CD14-positive monocyte (primary cell): ENCODE measurements around the gene TGFB2. TPM values are rescaled to one million over a fixed set of nuclear protein-coding genes. Genes with fewer than 3 reads are reported as not detected.

Experiments
- DNase-seq, 3 donors: peaks; one replicate each; pipeline ENCODE4 v3.0.0-alpha.2; 2011 to 2022
- H2AFZ ChIP-seq: 2 replicates; pipeline ENCODE4 v1.6.0; 2012; ENCODE audit warnings: mild to moderate bottlenecking, low read depth, low read length, inconsistent platforms; ENCODE audit not compliant: insufficient read depth, poor library complexity, severe bottlenecking
- H3K27ac ChIP-seq, 2 donors: 1 replicate in 1 of 2; 2 replicates in 1 of 2; pipeline ENCODE4 v1.5.1; 2012 to 2013; ENCODE audit warnings: low read length in 2 of 2, control low read depth in 1 of 2, inconsistent platforms in 1 of 2, low read depth in 1 of 2, mild to moderate bottlenecking in 1 of 2
- H3K27me3 ChIP-seq, 2 donors: one replicate each; pipeline versions ENCODE4 v1.6.0 to v1.6.1; 2011 to 2013; ENCODE audit warnings: low read length in 2 of 2; ENCODE audit not compliant: control insufficient read depth in 2 of 2, insufficient read depth in 2 of 2
- H3K36me3 ChIP-seq, 2 donors: replicated peaks in 1 of 2; 1 replicate in 1 of 2; 2 replicates in 1 of 2; pipeline versions ENCODE4 v1.5.1 to v1.6.1; 2012 to 2013; ENCODE audit warnings: low read length in 2 of 2, control low read depth in 1 of 2, inconsistent platforms in 1 of 2, mild to moderate bottlenecking in 1 of 2; ENCODE audit not compliant: insufficient read depth in 2 of 2, control insufficient read depth in 1 of 2
- H3K4me1 ChIP-seq, 2 donors: 1 replicate in 1 of 2; 2 replicates in 1 of 2; pipeline versions ENCODE4 v1.5.1 to v1.6.1; 2012 to 2013; ENCODE audit warnings: low read length in 2 of 2, control low read depth in 1 of 2, inconsistent platforms in 1 of 2, mild to moderate bottlenecking in 1 of 2, moderate library complexity in 1 of 2; ENCODE audit not compliant: insufficient read depth in 2 of 2, control insufficient read depth in 1 of 2
- H3K4me2 ChIP-seq: replicated peaks from 2 replicates; pipeline ENCODE3; 2012; ENCODE audit warnings: low read length, moderate library complexity, mild to moderate bottlenecking; ENCODE audit not compliant: poor library complexity, severe bottlenecking; ENCODE audit errors: extremely low read depth
- H3K4me3 ChIP-seq, 3 experiments: fragments of 200-600 bp in 1 of 3; sonication (generic) in 1 of 3; replicated peaks in 1 of 3; 1 replicate in 2 of 3; 2 replicates in 1 of 3; pipeline ENCODE4 v1.5.1; 2011 to 2013; ENCODE audit warnings: low read length in 3 of 3, mild to moderate bottlenecking in 3 of 3, control low read depth in 2 of 3, low read depth in 2 of 3, inconsistent platforms in 1 of 3, moderate library complexity in 1 of 3
- H3K79me2 ChIP-seq: 2 replicates; pipeline ENCODE4 v1.6.0; 2012; ENCODE audit warnings: mild to moderate bottlenecking, control low read depth, inconsistent platforms, low read length, moderate library complexity; ENCODE audit not compliant: insufficient read depth
- H3K9ac ChIP-seq: 2 replicates; pipeline ENCODE4 v1.6.0; 2017; ENCODE audit warnings: low read length, mild to moderate bottlenecking; ENCODE audit not compliant: insufficient read depth, poor library complexity, severe bottlenecking
- H3K9me3 ChIP-seq, 2 donors: replicated peaks in 1 of 2; 1 replicate in 1 of 2; 2 replicates in 1 of 2; pipeline versions ENCODE4 v1.5.1 to v1.6.1; 2012 to 2013; ENCODE audit warnings: low read length in 2 of 2, control low read depth in 1 of 2; ENCODE audit not compliant: control insufficient read depth in 1 of 2, insufficient read depth in 1 of 2
- H4K20me1 ChIP-seq: 2 replicates; pipeline ENCODE4 v1.6.0; 2012; ENCODE audit warnings: mild to moderate bottlenecking, low read length, control low read depth, moderate library complexity; ENCODE audit not compliant: insufficient read depth
- H3K27ac Mint-ChIP-seq, 7 donors: one replicate each; pipeline ENCODE4 v1.8.0; 2020; ENCODE audit warnings: mild to moderate bottlenecking in 7 of 7, mixed read lengths in 7 of 7, moderate library complexity in 6 of 7, inconsistent platforms in 2 of 7
- H3K27me3 Mint-ChIP-seq, 3 donors: one replicate each; pipeline ENCODE4 v1.8.0; 2021 to 2022; ENCODE audit warnings: low read depth in 3 of 3, mild to moderate bottlenecking in 3 of 3, mixed read lengths in 3 of 3, moderate library complexity in 3 of 3, inconsistent platforms in 1 of 3
- H3K36me3 Mint-ChIP-seq, 2 donors: one replicate each; pipeline ENCODE4 v1.8.0; 2020; ENCODE audit warnings: mixed read lengths in 2 of 2, inconsistent platforms in 1 of 2, mild to moderate bottlenecking in 1 of 2
- H3K4me1 Mint-ChIP-seq: one replicate; pipeline ENCODE4 v1.8.0; 2020; ENCODE audit warnings: mild to moderate bottlenecking, mixed read lengths
- H3K4me3 Mint-ChIP-seq, 2 donors: one replicate each; pipeline ENCODE4 v1.8.0; 2020; ENCODE audit warnings: mild to moderate bottlenecking in 2 of 2, mixed read lengths in 2 of 2, moderate library complexity in 1 of 2
- H3K9me3 Mint-ChIP-seq, 7 donors: one replicate each; pipeline ENCODE4 v1.8.0; 2020 to 2022; ENCODE audit warnings: mixed read lengths in 7 of 7, mild to moderate bottlenecking in 6 of 7, moderate library complexity in 6 of 7, inconsistent platforms in 2 of 7
- CTCF ChIP-seq: fragments of 200-600 bp; IDR thresholded peaks from one replicate; pipeline ENCODE4 v1.8.0; 2022; ENCODE audit warnings: antibody characterized with exemption, mild to moderate bottlenecking
- WGBS: methylation state at CpG from one replicate; pipeline ENCODE4 v1.1.5; 2013; ENCODE audit warnings: missing lambda C conversion rate; ENCODE audit not compliant: insufficient coverage; 5-methylcytosine and 5-hydroxymethylcytosine counted together
- intact Hi-C, 2 donors: fragments of 100-400 bp; cut with micrococcal nuclease; formaldehyde crosslinking; loops; one replicate each; pipeline versions ENCODE4 v1.15.0 to v1.15.1; 2023
- polyA plus RNA-seq, 3 donors: library from polyadenylated mRNA; depleted of rRNA in 1 of 3; unstranded in 2 of 3; stranded (reverse) in 1 of 3; fragments of 300-500 nt in 2 of 3; fragments of >200 nt in 1 of 3; fragmentation: Illumina TruSeq in 2 of 3; gene quantifications; 1 replicate in 2 of 3; 2 replicates in 1 of 3; pipeline ENCODE4 v1.2.3, GENCODE V29; 2012 to 2021

The TGFB2 gene
- polyA plus RNA-seq, 3 donors = 0.01 TPM; not detected in 2

- WGBS = no CpG with 5 or more reads among the region's 1 CpG
- H3K27ac ChIP-seq = no peak overlapping the region
- intact Hi-C loops = no loop called here
- H4K20me1 ChIP-seq = no peaks in the 10 kb centered on the region
- Mint-ChIP-seq H3K27me3 (peaks cover 1 to 5% (median 4%) of the 10 kb centered on the region in 3 donors), H3K4me1 (no peaks in the 10 kb centered on the region), H3K27ac (no peak overlapping the region), H3K9me3 (peaks cover 0 to 2% (median 0%) of the 10 kb centered on the region in 7 donors), H3K4me3 (no peak overlapping the region), H3K36me3 (no peaks in the 10 kb centered on the region)
- peaks cover 0 to 4% of the 10 kb centered on the region in 2 donors for H3K27me3 ChIP-seq
- TF ChIP-seq CTCF = no peak
- no peaks in the 10 kb centered on the region for H3K79me2 ChIP-seq
- no peak overlapping the region for H3K4me2 ChIP-seq
- H3K36me3 ChIP-seq = no peaks in the 10 kb centered on the region
- H2AFZ ChIP-seq = no peak overlapping the region
- H3K9me3 ChIP-seq = no peaks in the 10 kb centered on the region
- no peak overlapping the region for H3K9ac ChIP-seq
- DNase-seq = no peak
- H3K4me1 ChIP-seq = no peaks in the 10 kb centered on the region
- H3K4me3 ChIP-seq = no peak overlapping the region
These were observed 145.3 kb downstream of the TGFB2 start for GRCh38 chr1:218490406-218490922.

GRCh38 chr1:218492874-218493273, 147.7 kb downstream of the TGFB2 start:
- intact Hi-C loops = no loop called here
- Mint-ChIP-seq H3K4me3 (no peak overlapping the region), H3K27me3 (peaks cover 1 to 6% (median 5%) of the 10 kb centered on the region in 3 donors), H3K27ac (no peak overlapping the region), H3K36me3 (no peaks in the 10 kb centered on the region), H3K4me1 (no peaks in the 10 kb centered on the region), H3K9me3 (peaks cover 0 to 2% (median 0%) of the 10 kb centered on the region in 7 donors)
- Histone ChIP-seq H3K4me1 (no peaks in the 10 kb centered on the region), H3K9ac (no peak overlapping the region), H2AFZ (no peak overlapping the region), H3K27ac (no peak overlapping the region), H3K9me3 (no peaks in the 10 kb centered on the region), H3K4me3 (no peak overlapping the region), H3K36me3 (no peaks in the 10 kb centered on the region), H4K20me1 (no peaks in the 10 kb centered on the region), H3K27me3 (peaks cover 0 to 4% of the 10 kb centered on the region in 2 donors), H3K79me2 (no peaks in the 10 kb centered on the region), H3K4me2 (no peak overlapping the region)
- no peak for TF ChIP-seq CTCF
- DNase-seq = no peak
- no CpG with 5 or more reads among the region's 2 CpGs for WGBS
